ENCODE results near the gene OR4E2.
"Not testable (repeated sequence)": the region's sequence is repeated elsewhere in the genome, so short reads cannot be mapped to it uniquely, and the experiment has no call there.

Gene OR4E2

GRCh38 chr14:21653331-21653885 lies at the start of gene OR4E2:
Gene OR4E2 (plus strand): TSS chr14:21653835. CDS start chr14:21665083, 11,248 bp downstream.
- DNase-seq: no peak
- in situ Hi-C loops (cut with HindIII; ENCODE audit: low pct_ligation_motif_present, low pct_unique_long_range_greater_than_20kb, low sequenced_read_pairs): no loop called here

GRCh38 chr14:21612324-21612723 lies 41.3 kb upstream of the OR4E2 start:
- in situ Hi-C loops (cut with HindIII; ENCODE audit: low pct_ligation_motif_present, low pct_unique_long_range_greater_than_20kb, low sequenced_read_pairs): no loop called here
- no peak for DNase-seq

GRCh38 chr14:21614240-21614639 lies 39.4 kb upstream of the OR4E2 start:
- in situ Hi-C loops (cut with HindIII; ENCODE audit: low pct_ligation_motif_present, low pct_unique_long_range_greater_than_20kb, low sequenced_read_pairs): no loop called here
- no peak for DNase-seq

GRCh38 chr14:21617614-21618013 lies 36.0 kb upstream of the OR4E2 start:
- in situ Hi-C loops (cut with HindIII; ENCODE audit: low pct_ligation_motif_present, low pct_unique_long_range_greater_than_20kb, low sequenced_read_pairs): no loop called here
- DNase-seq: no peak

GRCh38 chr14:21626491-21627230 lies 27.0 kb upstream of the OR4E2 start:
- in situ Hi-C loops (cut with HindIII; ENCODE audit: low pct_ligation_motif_present, low pct_unique_long_range_greater_than_20kb, low sequenced_read_pairs): no loop called here
- DNase-seq: no peak

GRCh38 chr14:21630503-21630902 lies 23.1 kb upstream of the OR4E2 start:
- in situ Hi-C loops (cut with HindIII; ENCODE audit: low pct_ligation_motif_present, low pct_unique_long_range_greater_than_20kb, low sequenced_read_pairs); DNase-seq: not testable (repeated sequence)

GRCh38 chr14:21631084-21631483 lies 22.6 kb upstream of the OR4E2 start:
- DNase-seq: no peak
- in situ Hi-C loops (cut with HindIII; ENCODE audit: low pct_ligation_motif_present, low pct_unique_long_range_greater_than_20kb, low sequenced_read_pairs): no loop called here

GRCh38 chr14:21634840-21635239 lies 18.8 kb upstream of the OR4E2 start, which contains the start of gene OR10G2:
Gene OR10G2 (minus strand): TSS chr14:21634940. CDS start chr14:21634842, 98 bp downstream.
- in situ Hi-C loops (cut with HindIII; ENCODE audit: low pct_ligation_motif_present, low pct_unique_long_range_greater_than_20kb, low sequenced_read_pairs): no loop called here

GRCh38 chr14:21642683-21643082 lies 11.0 kb upstream of the OR4E2 start:
- in situ Hi-C loops (cut with HindIII; ENCODE audit: low pct_ligation_motif_present, low pct_unique_long_range_greater_than_20kb, low sequenced_read_pairs): no loop called here
- no peak for DNase-seq

More at GRCh38 chr14:21634840-21635239, 18.8 kb upstream of the OR4E2 start, which contains the start of gene OR10G2:
- DNase-seq: no peak

GRCh38 chr14:21643407-21643806 lies 10.2 kb upstream of the OR4E2 start:
- in situ Hi-C loops (cut with HindIII; ENCODE audit: low pct_ligation_motif_present, low pct_unique_long_range_greater_than_20kb, low sequenced_read_pairs): no loop called here
- DNase-seq: no peak

GRCh38 chr14:21647380-21647779 lies 6.3 kb upstream of the OR4E2 start:
- no peak for DNase-seq
- in situ Hi-C loops (cut with HindIII; ENCODE audit: low pct_ligation_motif_present, low pct_unique_long_range_greater_than_20kb, low sequenced_read_pairs): no loop called here

- in situ Hi-C loops (cut with HindIII; ENCODE audit: low pct_ligation_motif_present, low pct_unique_long_range_greater_than_20kb, low sequenced_read_pairs): no loop called here
- DNase-seq: no peak
Measured at GRCh38 chr14:21652209-21652808, 1.3 kb upstream of the OR4E2 start.

- DNase-seq: no peak
- in situ Hi-C loops (cut with HindIII; ENCODE audit: low pct_ligation_motif_present, low pct_unique_long_range_greater_than_20kb, low sequenced_read_pairs): no loop called here
Measured at GRCh38 chr14:21654215-21654614, 580 bp downstream of the OR4E2 start.

GRCh38 chr14:21656980-21657379 lies 3.3 kb downstream of the OR4E2 start:
- DNase-seq: no peak
- in situ Hi-C loops (cut with HindIII; ENCODE audit: low pct_ligation_motif_present, low pct_unique_long_range_greater_than_20kb, low sequenced_read_pairs): no loop called here

GRCh38 chr14:21668377-21668776 lies 14.7 kb downstream of the OR4E2 start:
- in situ Hi-C loops (cut with HindIII; ENCODE audit: low pct_ligation_motif_present, low pct_unique_long_range_greater_than_20kb, low sequenced_read_pairs): no loop called here
- DNase-seq: no peak

GRCh38 chr14:21669284-21669683 lies 15.6 kb downstream of the OR4E2 start:
- DNase-seq: no peak
- in situ Hi-C loops (cut with HindIII; ENCODE audit: low pct_ligation_motif_present, low pct_unique_long_range_greater_than_20kb, low sequenced_read_pairs): no loop called here

GRCh38 chr14:21671371-21671770 lies 17.7 kb downstream of the OR4E2 start:
- no peak for DNase-seq

GRCh38 chr14:21672116-21672515 lies 18.5 kb downstream of the OR4E2 start:
- no peak for DNase-seq

More at GRCh38 chr14:21671371-21671770, 17.7 kb downstream of the OR4E2 start:
- in situ Hi-C loops (cut with HindIII; ENCODE audit: low pct_ligation_motif_present, low pct_unique_long_range_greater_than_20kb, low sequenced_read_pairs): no loop called here

GRCh38 chr14:21673718-21674117 lies 20.1 kb downstream of the OR4E2 start, which contains the start of gene OR4E1:
Gene OR4E1 (minus strand): TSS chr14:21673818. CDS start chr14:21670935, 2,883 bp downstream.
- no peak for DNase-seq
- in situ Hi-C loops (cut with HindIII; ENCODE audit: low pct_ligation_motif_present, low pct_unique_long_range_greater_than_20kb, low sequenced_read_pairs): no loop called here

More at GRCh38 chr14:21672116-21672515, 18.5 kb downstream of the OR4E2 start:
- in situ Hi-C loops (cut with HindIII; ENCODE audit: low pct_ligation_motif_present, low pct_unique_long_range_greater_than_20kb, low sequenced_read_pairs): no loop called here
